ENCODE data around the gene MN1.

DNA sequence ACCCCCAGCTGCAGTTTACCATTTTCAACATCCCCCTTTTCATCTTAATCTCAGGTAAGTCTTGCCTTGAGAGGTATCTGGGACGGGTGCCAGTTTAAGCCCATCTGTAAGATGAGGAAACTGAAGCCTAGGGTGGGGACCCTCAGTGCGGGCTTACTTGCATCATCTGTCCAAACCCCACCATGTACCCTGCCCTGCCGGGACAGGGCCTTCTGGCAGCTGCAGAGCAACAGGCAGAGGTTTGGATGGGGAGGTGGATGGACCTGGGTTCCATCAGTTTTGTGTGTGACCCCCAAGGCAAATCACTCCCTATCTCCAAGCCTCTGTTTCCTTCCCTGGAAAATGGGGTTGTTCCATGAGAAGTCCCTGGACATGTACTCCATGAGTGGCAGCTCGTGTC, 67.5 kb downstream of the MN1 start:
- TF ChIP-seq, protein P1, sequence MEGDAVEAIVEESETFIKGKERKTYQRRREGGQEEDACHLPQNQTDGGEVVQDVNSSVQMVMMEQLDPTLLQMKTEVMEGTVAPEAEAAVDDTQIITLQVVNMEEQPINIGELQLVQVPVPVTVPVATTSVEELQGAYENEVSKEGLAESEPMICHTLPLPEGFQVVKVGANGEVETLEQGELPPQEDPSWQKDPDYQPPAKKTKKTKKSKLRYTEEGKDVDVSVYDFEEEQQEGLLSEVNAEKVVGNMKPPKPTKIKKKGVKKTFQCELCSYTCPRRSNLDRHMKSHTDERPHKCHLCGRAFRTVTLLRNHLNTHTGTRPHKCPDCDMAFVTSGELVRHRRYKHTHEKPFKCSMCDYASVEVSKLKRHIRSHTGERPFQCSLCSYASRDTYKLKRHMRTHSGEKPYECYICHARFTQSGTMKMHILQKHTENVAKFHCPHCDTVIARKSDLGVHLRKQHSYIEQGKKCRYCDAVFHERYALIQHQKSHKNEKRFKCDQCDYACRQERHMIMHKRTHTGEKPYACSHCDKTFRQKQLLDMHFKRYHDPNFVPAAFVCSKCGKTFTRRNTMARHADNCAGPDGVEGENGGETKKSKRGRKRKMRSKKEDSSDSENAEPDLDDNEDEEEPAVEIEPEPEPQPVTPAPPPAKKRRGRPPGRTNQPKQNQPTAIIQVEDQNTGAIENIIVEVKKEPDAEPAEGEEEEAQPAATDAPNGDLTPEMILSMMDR (IDR thresholded peaks at IDR 0.05), result no peak
- no peak for TF ChIP-seq POLR2A (IDR thresholded peaks at IDR 0.05)

Data from uterus (tissue), 2 donors.